K562 (cell line): Measurements from ENCODE around the gene USP32. TPM values are rescaled to one million over a fixed set of nuclear protein-coding genes. Genes with fewer than 3 reads are reported as not detected.

ENCODE experiments used
- FOXM1 ChIP-seq, 2 experiments: fragments of 450-650 bp in 1 of 2; sonication (generic) in 1 of 2; formaldehyde crosslinking in 1 of 2; IDR thresholded peaks; 2 replicates each; pipeline versions ENCODE4 v1.6.1 to v1.9.0; 2017 to 2022; ENCODE audit warnings: low read depth in 2 of 2, mild to moderate bottlenecking in 2 of 2, missing genetic modification reagents in 1 of 2, moderate library complexity in 1 of 2
- FUS ChIP-seq: fragments of 200-400 bp; formaldehyde crosslinking; optimal IDR thresholded peaks from 2 replicates; pipeline ENCODE3; 2017; ENCODE audit warnings: low read depth, low read length
- GTF2E2 ChIP-seq: fragments of 200-800 bp; sonication (Bioruptor generic); IDR thresholded peaks from 2 replicates; pipeline ENCODE4 v1.6.1; 2016; ENCODE audit warnings: missing genetic modification characterization, missing compliant biosample characterization
- MAZ ChIP-seq, 2 experiments: fragments of 450-650 bp in 1 of 2; sonication (generic) in 1 of 2; formaldehyde crosslinking; IDR thresholded peaks in 1 of 2; conservative IDR thresholded peaks in 1 of 2; 2 replicates each; pipeline versions ENCODE4 v1.4.0 to v1.5.0; 2020; ENCODE audit warnings: mild to moderate bottlenecking in 1 of 2, missing genetic modification reagents in 1 of 2
- NFIX ChIP-seq: fragments of 250-450 bp; sonication (Bioruptor Pico); IDR thresholded peaks from 2 replicates; pipeline ENCODE4 v1.4.0; 2020; ENCODE audit warnings: low read depth, mild to moderate bottlenecking, moderate library complexity
- NFRKB ChIP-seq: fragments of 450-650 bp; IDR thresholded peaks from 2 replicates; pipeline ENCODE4 v1.6.1; 2016; ENCODE audit warnings: low read depth
- NFYB ChIP-seq: IDR thresholded peaks from 2 replicates; pipeline ENCODE4 v1.6.1; 2011; ENCODE audit warnings: mild to moderate bottlenecking, moderate library complexity; ENCODE audit not compliant: insufficient read length; ENCODE audit errors: extremely low read depth
- NRF1 ChIP-seq, 2 experiments: fragments of 450-650 bp; IDR thresholded peaks in 1 of 2; conservative IDR thresholded peaks in 1 of 2; 2 replicates each; pipeline ENCODE4 v1.6.1; 2014; ENCODE audit warnings: mild to moderate bottlenecking in 2 of 2
- SMARCE1 ChIP-seq: fragments of 450-650 bp; IDR thresholded peaks from 2 replicates; pipeline ENCODE4 v1.7.1; 2016; ENCODE audit warnings: mild to moderate bottlenecking
- SREBF1 ChIP-seq: fragments of 150-350 bp; IDR thresholded peaks from 2 replicates; pipeline ENCODE4 v1.6.1; 2014; ENCODE audit warnings: antibody characterized with exemption, low read depth, low read length, borderline replicate concordance
- SUPT5H ChIP-seq: fragments of 450-650 bp; IDR thresholded peaks from 2 replicates; pipeline ENCODE4 v1.6.1; 2016
- TEAD1 ChIP-seq, 2 experiments: fragments of 450-650 bp in 1 of 2; sonication (generic) in 1 of 2; formaldehyde crosslinking; IDR thresholded peaks; 2 replicates each; pipeline versions ENCODE4 v1.4.0 to v1.8.0; 2020 to 2022; ENCODE audit warnings: mild to moderate bottlenecking in 2 of 2, missing genetic modification reagents in 1 of 2
- polyA plus RNA-seq, 8 experiments: library from polyadenylated mRNA; depleted of rRNA in 4 of 8; stranded (reverse) in 5 of 8; unstranded in 3 of 8; fragments of >200 nt; fragmentation: Nextera tagmentation in 2 of 8; fragmentation: Illumina TruSeq in 1 of 8; extraction: Ambion mirVana in 2 of 8; extraction: Trizol in 1 of 8; gene quantifications; 2 replicates each; pipeline versions ENCODE4 v1.2.1 to v1.2.3, GENCODE V29; 2011 to 2014; ENCODE audit warnings: inconsistent platforms in 1 of 8, missing spikeins in 1 of 8
- total RNA-seq, 7 experiments: library from RNA; depleted of rRNA in 6 of 7; stranded (reverse); fragments of >200 nt in 6 of 7; fragmentation: Illumina TruSeq in 2 of 7; extraction: Trizol in 2 of 7; gene quantifications; 2 replicates each; pipeline versions ENCODE4 v1.2.1 to v1.2.3, GENCODE V29; 2011 to 2021; ENCODE audit warnings: low replicate concordance in 1 of 7
- TF ChIP-seq, protein P1 (sequence below): fragments of 250-450 bp; sonication (Bioruptor Pico); IDR thresholded peaks from 2 replicates; pipeline ENCODE4 v1.4.0; 2020
- TF ChIP-seq, protein P2 (sequence below): conservative IDR thresholded peaks from 2 replicates; pipeline ENCODE4 v1.6.1; 2011; ENCODE audit warnings: low read depth, mild to moderate bottlenecking, low read length; ENCODE audit not compliant: control insufficient read depth
- TF ChIP-seq, protein P3 (sequence below): fragments of 250-450 bp; sonication (Bioruptor Pico); IDR thresholded peaks from 2 replicates; pipeline ENCODE4 v1.8.0; 2021; ENCODE audit warnings: moderate library complexity, mild to moderate bottlenecking, inconsistent platforms
- TF ChIP-seq, protein P4 (sequence below): fragments of 450-650 bp; formaldehyde crosslinking; IDR thresholded peaks from 2 replicates; pipeline ENCODE4 v1.4.0; 2020; ENCODE audit warnings: mild to moderate bottlenecking, moderate library complexity

USP32 gene
- total and polyA plus RNA-seq, 9 of the 15 experiments (the other 6 are each of a cell fraction or from before 2014, with no cell fraction given): 18.0 to 69.3 (median 47.1) TPM

DNA sequence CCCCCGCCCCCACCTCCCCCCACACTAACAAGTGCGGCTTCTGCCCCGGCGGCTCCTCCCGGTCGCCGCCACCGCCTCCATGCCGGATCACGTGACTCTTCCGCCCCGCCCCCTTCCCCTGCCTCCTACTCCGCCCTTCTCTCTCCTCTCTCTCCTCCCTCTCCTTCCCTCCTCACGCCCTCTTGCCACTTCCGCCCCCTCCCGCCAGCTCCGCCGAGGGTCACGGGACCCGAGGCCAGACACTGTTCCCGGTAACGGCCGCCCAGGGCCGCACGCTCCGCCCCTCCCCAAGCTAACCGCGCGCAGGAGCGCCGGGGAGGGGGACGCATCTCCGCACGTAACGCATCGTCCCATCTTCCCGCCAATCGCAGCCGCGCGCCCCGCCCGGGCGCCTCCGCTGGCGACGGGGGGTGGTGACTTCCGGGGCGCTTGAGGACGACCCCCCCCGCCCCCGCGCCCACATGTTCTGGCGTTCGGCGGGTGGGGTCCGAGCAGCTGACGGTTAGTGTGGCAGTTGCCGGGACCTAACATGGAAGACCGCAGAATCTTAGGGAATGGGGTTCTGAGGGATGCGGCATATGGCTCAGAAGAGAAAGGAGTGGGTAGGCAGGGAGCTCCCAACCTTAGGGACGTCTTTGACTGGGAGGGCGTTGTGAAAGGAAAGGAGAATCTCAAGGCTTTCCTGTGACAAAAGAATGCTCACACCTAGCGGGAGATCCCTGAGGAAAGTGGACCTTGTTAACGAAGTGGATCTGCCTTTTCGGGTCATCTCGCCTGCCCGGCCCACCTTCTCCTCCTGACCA, at the start of gene USP32 (continued):
- TF ChIP-seq, protein P1, sequence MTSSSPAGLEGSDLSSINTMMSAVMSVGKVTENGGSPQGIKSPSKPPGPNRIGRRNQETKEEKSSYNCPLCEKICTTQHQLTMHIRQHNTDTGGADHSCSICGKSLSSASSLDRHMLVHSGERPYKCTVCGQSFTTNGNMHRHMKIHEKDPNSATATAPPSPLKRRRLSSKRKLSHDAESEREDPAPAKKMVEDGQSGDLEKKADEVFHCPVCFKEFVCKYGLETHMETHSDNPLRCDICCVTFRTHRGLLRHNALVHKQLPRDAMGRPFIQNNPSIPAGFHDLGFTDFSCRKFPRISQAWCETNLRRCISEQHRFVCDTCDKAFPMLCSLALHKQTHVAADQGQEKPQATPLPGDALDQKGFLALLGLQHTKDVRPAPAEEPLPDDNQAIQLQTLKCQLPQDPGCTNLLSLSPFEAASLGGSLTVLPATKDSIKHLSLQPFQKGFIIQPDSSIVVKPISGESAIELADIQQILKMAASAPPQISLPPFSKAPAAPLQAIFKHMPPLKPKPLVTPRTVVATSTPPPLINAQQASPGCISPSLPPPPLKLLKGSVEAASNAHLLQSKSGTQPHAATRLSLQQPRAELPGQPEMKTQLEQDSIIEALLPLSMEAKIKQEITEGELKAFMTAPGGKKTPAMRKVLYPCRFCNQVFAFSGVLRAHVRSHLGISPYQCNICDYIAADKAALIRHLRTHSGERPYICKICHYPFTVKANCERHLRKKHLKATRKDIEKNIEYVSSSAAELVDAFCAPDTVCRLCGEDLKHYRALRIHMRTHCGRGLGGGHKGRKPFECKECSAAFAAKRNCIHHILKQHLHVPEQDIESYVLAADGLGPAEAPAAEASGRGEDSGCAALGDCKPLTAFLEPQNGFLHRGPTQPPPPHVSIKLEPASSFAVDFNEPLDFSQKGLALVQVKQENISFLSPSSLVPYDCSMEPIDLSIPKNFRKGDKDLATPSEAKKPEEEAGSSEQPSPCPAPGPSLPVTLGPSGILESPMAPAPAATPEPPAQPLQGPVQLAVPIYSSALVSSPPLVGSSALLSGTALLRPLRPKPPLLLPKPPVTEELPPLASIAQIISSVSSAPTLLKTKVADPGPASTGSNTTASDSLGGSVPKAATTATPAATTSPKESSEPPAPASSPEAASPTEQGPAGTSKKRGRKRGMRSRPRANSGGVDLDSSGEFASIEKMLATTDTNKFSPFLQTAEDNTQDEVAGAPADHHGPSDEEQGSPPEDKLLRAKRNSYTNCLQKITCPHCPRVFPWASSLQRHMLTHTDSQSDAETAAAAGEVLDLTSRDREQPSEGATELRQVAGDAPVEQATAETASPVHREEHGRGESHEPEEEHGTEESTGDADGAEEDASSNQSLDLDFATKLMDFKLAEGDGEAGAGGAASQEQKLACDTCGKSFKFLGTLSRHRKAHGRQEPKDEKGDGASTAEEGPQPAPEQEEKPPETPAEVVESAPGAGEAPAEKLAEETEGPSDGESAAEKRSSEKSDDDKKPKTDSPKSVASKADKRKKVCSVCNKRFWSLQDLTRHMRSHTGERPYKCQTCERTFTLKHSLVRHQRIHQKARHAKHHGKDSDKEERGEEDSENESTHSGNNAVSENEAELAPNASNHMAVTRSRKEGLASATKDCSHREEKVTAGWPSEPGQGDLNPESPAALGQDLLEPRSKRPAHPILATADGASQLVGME (CRISPR knock-in tag): no peak
- peak; percentile 88 for TF ChIP-seq SUPT5H
- TF ChIP-seq NRF1 (conservative IDR thresholded peaks at IDR 0.05 in 1 of 2, IDR thresholded peaks at IDR 0.05 in 1 of 2): peak; percentile 92 to 94
- TF ChIP-seq, protein P2, sequence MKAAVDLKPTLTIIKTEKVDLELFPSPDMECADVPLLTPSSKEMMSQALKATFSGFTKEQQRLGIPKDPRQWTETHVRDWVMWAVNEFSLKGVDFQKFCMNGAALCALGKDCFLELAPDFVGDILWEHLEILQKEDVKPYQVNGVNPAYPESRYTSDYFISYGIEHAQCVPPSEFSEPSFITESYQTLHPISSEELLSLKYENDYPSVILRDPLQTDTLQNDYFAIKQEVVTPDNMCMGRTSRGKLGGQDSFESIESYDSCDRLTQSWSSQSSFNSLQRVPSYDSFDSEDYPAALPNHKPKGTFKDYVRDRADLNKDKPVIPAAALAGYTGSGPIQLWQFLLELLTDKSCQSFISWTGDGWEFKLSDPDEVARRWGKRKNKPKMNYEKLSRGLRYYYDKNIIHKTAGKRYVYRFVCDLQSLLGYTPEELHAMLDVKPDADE: peak; percentile 78; the same call in 1 of the 2 replicates
- peak; percentile 99 to 100 for TF ChIP-seq MAZ (CRISPR knock-in tag; conservative IDR thresholded peaks at IDR 0.05 in 1 of 2, IDR thresholded peaks at IDR 0.05 in 1 of 2)
- TF ChIP-seq, protein P3, sequence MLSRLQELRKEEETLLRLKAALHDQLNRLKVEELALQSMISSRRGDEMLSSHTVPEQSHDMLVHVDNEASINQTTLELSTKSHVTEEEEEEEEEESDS: no peak
- peak; percentile 93 for TF ChIP-seq NFRKB
- TF ChIP-seq FOXM1 (IDR thresholded peaks at IDR 0.05; ENCODE audit: low read depth): peak; percentile 59
- TF ChIP-seq FOXM1 (CRISPR knock-in tag; IDR thresholded peaks at IDR 0.05; ENCODE audit: low read depth): peak; percentile 94; the same call in 1 of the 2 replicates
- no peak for TF ChIP-seq FUS
- TF ChIP-seq NFIX (CRISPR knock-in tag): no peak
- TF ChIP-seq NFYB: peak; percentile 40
- TF ChIP-seq, protein P4, sequence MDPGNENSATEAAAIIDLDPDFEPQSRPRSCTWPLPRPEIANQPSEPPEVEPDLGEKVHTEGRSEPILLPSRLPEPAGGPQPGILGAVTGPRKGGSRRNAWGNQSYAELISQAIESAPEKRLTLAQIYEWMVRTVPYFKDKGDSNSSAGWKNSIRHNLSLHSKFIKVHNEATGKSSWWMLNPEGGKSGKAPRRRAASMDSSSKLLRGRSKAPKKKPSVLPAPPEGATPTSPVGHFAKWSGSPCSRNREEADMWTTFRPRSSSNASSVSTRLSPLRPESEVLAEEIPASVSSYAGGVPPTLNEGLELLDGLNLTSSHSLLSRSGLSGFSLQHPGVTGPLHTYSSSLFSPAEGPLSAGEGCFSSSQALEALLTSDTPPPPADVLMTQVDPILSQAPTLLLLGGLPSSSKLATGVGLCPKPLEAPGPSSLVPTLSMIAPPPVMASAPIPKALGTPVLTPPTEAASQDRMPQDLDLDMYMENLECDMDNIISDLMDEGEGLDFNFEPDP (CRISPR knock-in tag): peak; percentile 69; the same call in 1 of the 2 replicates
- peak; percentile 19 to 38; a peak in 1 of 4 replicates for TF ChIP-seq TEAD1 (CRISPR knock-in tag; IDR thresholded peaks at IDR 0.05)
- TF ChIP-seq SMARCE1: no peak; the same call in 1 of the 2 replicates
- peak; percentile 85; the same call in 1 of the 2 replicates for TF ChIP-seq SREBF1
- TF ChIP-seq GTF2E2: peak; percentile 84; the same call in 1 of the 2 replicates
